ENCODE measurements around the gene MAPK10.

DNA sequence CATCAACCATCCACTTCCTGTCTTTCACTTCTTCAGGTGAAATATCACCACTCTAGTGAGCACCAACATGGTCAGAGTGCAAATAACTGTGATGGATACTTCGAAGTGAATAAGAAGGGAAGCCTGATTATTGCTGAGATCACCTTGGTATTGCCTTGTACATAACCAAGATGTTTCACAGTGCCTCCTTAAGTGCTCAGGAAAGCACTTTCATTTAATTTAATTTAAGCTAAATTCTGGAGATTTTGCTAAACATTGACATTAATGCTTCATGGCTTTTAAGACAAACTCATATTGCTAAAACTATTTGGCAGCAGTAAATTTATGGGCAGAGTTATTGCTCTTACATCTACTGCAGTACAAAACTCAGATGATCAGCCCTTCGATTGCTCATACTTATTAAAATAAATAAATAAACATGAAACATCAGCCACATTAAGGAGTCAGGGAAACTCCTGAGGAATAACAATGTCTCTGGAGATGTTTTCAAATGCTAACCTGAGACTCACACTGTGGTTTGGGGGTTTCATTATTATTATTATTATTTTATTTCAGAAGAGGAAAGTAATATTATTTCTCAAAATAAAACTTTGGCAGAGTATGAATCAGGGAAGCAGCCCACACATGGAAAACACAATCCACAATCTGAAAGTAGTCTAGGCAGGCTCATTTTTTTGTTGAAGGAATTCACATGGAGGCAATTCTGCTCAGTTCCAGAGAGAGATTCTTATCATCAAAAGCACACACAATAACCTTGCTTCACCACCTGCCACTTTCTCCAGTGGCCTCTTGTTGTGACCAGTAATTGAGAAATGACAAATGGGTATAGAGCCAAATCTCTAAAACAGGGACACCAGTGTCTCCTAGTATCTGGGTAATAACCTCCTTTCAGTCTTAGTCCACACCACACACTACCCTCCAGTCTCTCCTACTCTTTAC lies 344.2 kb downstream of the MAPK10 start:
- TF ChIP-seq CTCF (IDR thresholded peaks at IDR 0.05) (no peak), POLR2AphosphoS5 (IDR thresholded peaks at IDR 0.05) (no peak), POLR2A (IDR thresholded peaks at IDR 0.05) (no peak)
